Right lobe of liver (tissue), 6 donors: ENCODE results near the gene ADA. TPM values are rescaled to one million over a fixed set of nuclear protein-coding genes. Genes with fewer than 3 reads are reported as not detected.

Source experiments
- ATAC-seq, 4 donors: fragments of 200-7000 bp; cut with Tn5 transposase; one replicate each; pipeline ENCODE4 v1.9.1; 2020; ENCODE audit warnings: mild to moderate bottlenecking in 4 of 4, moderate library complexity in 4 of 4
- DNase-seq, 3 donors: peaks; one replicate each; pipeline ENCODE4 v3.0.0-alpha.2; 2020
- H3K27ac ChIP-seq, 3 donors: fragments of 200-600 bp; one replicate each; pipeline ENCODE4 v1.8.0; 2022
- H3K27me3 ChIP-seq, 2 donors: fragments of 200-600 bp; one replicate each; pipeline ENCODE4 v1.8.0; 2022
- H3K36me3 ChIP-seq, 4 donors: fragments of 200-600 bp; sonication (generic) in 1 of 4; one replicate each; pipeline versions ENCODE4 v1.5.1 to v1.8.0; 2017 to 2022; ENCODE audit warnings: control low read depth in 1 of 4
- H3K4me1 ChIP-seq, 4 donors: fragments of 200-600 bp; sonication (generic) in 1 of 4; one replicate each; pipeline versions ENCODE4 v1.5.1 to v1.8.0; 2017 to 2022; ENCODE audit warnings: control low read depth in 1 of 4
- H3K4me3 ChIP-seq, 3 donors: fragments of 200-600 bp; one replicate each; pipeline ENCODE4 v1.8.0; 2022
- H3K9me3 ChIP-seq, 4 donors: fragments of 200-600 bp; sonication (generic) in 1 of 4; one replicate each; pipeline versions ENCODE4 v1.5.1 to v1.8.0; 2017 to 2022; ENCODE audit warnings: control low read depth in 1 of 4
- POLR2A ChIP-seq: fragments of 450-650 bp; IDR thresholded peaks from one replicate; pipeline ENCODE4 v1.6.1; 2017; ENCODE audit warnings: antibody characterized with exemption, mild to moderate bottlenecking
- WGBS: methylation state at CpG from one replicate; pipeline ENCODE4 v1.1.6; 2018; ENCODE audit warnings: low coverage, low lambda C conversion rate; ENCODE audit not compliant: insufficient coverage; ENCODE audit errors: missing lambda C conversion rate; 5-methylcytosine and 5-hydroxymethylcytosine counted together
- intact Hi-C, 2 donors: fragments of 100-400 bp; cut with DNase I; formaldehyde crosslinking; loops; one replicate each; pipeline versions ENCODE4 v1.11.2 to v1.14.1; 2022
- total RNA-seq, 6 experiments: library from RNA; depleted of rRNA in 2 of 6; stranded (reverse); fragments of >200 nt in 2 of 6; fragmentation: NEBNext Ultra II Directional in 3 of 6; extraction: Animal tissue kit (Norgen Biotek cat#: 25700) in 3 of 6; gene quantifications; one replicate each; pipeline versions ENCODE4 v1.1.0 to v1.2.4, GENCODE V29; 2016 to 2023
- TF ChIP-seq, protein P1 (sequence below), 4 donors: fragments of 200-600 bp in 3 of 4; fragments of 450-650 bp in 1 of 4; IDR thresholded peaks; one replicate each; pipeline versions ENCODE4 v1.5.1 to v1.8.0; 2016 to 2022; ENCODE audit warnings: antibody characterized with exemption in 4 of 4, mild to moderate bottlenecking in 2 of 4
- donor health status: DM: no; HTN: yes; CAD: no.
- donor health status: DM: no; HTN: no; CAD: no.
- donor health status: DM: no; HTN: no; CAD: no.
- donor health status: DM: no; HTN: yes; CAD: no.
- donor health status: DM: no; HTN: yes; CAD: no.

The ADA gene
- total RNA-seq, 6 experiments from 2014 or later = 2.2 to 8.6 (median 3.7) TPM

DNA sequence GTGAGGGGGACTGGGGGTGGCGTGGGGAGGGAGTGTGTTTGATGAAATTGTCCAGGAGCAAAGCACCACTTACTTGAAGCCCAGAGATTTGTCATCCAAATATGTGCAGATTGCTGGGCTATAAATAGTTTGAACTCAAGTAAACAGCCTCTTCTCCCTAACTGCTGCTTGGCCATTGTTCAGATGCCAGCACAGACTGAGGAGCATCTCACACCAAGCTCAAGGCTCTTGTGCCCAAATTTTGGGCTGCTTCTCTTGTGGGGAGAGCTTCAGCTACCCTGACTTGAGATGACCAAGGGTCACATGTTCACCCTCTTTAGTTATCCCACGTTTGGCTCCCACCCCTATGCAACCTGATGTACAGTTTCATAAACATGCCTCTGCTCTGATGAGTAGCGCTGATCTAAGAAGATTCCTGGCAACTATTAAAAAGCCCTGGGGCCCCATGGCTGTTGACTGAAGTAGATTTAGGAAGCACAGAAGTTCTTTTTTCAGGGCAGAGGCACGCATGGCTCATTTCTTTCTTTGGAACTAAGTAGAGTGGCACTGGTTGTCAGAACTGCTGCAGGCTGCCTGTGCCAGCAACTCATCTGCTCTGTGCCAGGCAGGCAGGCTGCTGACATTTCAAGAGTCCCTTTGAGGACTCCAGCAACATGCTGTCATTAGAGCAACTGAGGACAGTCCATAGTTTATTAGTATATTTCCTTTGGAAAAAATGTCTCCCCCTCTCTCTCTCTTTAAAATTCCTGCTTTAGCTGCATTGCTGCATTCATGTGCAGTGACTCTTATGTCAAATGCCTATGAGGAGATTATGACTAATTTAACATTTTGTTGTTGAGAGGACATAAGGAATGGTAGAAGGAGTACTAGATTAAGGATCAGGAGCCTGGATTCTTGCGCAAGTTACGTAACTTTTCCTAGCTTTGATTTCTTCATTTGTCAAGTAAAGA, 78.7 kb downstream of the ADA start:
- no peak for TF ChIP-seq POLR2A
- TF ChIP-seq, protein P1, sequence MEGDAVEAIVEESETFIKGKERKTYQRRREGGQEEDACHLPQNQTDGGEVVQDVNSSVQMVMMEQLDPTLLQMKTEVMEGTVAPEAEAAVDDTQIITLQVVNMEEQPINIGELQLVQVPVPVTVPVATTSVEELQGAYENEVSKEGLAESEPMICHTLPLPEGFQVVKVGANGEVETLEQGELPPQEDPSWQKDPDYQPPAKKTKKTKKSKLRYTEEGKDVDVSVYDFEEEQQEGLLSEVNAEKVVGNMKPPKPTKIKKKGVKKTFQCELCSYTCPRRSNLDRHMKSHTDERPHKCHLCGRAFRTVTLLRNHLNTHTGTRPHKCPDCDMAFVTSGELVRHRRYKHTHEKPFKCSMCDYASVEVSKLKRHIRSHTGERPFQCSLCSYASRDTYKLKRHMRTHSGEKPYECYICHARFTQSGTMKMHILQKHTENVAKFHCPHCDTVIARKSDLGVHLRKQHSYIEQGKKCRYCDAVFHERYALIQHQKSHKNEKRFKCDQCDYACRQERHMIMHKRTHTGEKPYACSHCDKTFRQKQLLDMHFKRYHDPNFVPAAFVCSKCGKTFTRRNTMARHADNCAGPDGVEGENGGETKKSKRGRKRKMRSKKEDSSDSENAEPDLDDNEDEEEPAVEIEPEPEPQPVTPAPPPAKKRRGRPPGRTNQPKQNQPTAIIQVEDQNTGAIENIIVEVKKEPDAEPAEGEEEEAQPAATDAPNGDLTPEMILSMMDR (IDR thresholded peaks at IDR 0.05) = no peak
- intact Hi-C loops = no loop called here
- H3K27ac ChIP-seq = peak overlapping the region in 1 of 3 donors; percentile 36
- no peaks in the 10 kb centered on the region for H3K27me3 ChIP-seq
- H3K4me3 ChIP-seq = no peak overlapping the region
- ATAC-seq (peak; percentile 30 to 56 (median 35)), DNase-seq (no peak)
- no peaks in the 10 kb centered on the region for H3K9me3 ChIP-seq
- H3K36me3 ChIP-seq = no peaks in the 10 kb centered on the region
- WGBS = 68% methylated on average over 6 of the region's 6 CpGs
- peaks cover 0 to 7% (median 0%) of the 10 kb centered on the region in 4 donors for H3K4me1 ChIP-seq

DNA sequence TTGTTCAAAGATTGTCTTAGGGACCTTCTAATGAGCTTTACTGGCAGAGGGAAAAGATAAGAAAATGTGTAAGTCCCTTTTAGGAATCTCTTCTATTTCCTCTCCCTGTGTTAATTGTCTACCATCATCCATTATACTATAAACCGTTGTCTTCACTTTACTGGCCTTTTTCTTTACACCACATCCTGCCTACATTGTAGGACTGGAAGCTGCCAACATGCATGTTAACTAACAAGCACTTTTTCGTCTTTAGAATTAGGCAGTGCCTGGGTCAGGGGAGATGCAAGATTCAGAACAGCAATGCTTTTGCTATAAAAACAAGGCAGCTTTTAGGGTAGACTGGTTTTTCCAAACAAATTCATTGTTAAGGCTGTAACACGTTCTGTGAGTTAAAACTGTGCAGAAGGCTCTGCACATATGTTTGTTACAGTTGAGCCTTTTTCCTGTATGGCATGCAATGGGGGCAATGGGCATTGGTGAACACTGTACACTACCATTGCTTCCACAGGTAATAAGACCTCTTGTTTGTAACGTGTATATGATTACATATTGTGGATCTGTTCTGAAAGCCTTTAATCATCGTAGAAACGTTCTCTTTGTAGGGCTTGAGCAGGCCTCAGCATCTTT, 80.0 kb downstream of the ADA start:
- Histone ChIP-seq H3K9me3 (no peaks in the 10 kb centered on the region), H3K27ac (no peak overlapping the region), H3K4me3 (no peak overlapping the region), H3K27me3 (no peaks in the 10 kb centered on the region), H3K4me1 (peaks cover 0 to 7% (median 0%) of the 10 kb centered on the region in 4 donors), H3K36me3 (no peaks in the 10 kb centered on the region)
- WGBS = 74% methylated on average over 6 of the region's 6 CpGs
- intact Hi-C loops = no loop called here
- DNase-seq (no peak), ATAC-seq (no peak)
- TF ChIP-seq, protein P1 (IDR thresholded peaks at IDR 0.05) = no peak
- no peak for TF ChIP-seq POLR2A

DNA sequence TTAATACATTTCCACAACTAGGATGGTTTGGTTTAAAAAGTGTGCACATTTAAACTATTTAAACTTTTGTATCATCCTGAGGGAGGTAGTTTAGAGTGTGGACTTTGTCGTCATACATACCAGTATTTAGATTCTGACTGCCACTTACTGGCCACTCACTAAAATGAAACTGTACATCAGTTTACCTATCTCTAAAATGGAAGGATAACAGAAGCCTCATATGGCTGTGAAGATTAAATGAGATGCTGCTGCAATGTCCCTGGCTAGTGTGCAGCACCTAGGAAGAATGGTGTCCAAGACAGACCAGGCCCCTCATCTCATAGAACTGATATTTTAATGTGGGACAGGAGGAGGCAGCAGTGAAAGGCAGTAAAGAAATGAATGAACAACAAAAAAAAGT, 81.1 kb downstream of the ADA start:
- H3K36me3 ChIP-seq = no peaks in the 10 kb centered on the region
- ATAC-seq (no peak), DNase-seq (no peak)
- WGBS = 92% methylated on average over 1 of the region's 1 CpG
- H3K4me1 ChIP-seq = peaks cover 0 to 7% (median 0%) of the 10 kb centered on the region in 4 donors
- no peak overlapping the region for H3K4me3 ChIP-seq
- H3K9me3 ChIP-seq = no peaks in the 10 kb centered on the region
- TF ChIP-seq, protein P1 (IDR thresholded peaks at IDR 0.05) = no peak
- TF ChIP-seq POLR2A = no peak
- no peaks in the 10 kb centered on the region for H3K27me3 ChIP-seq
- intact Hi-C loops = no loop called here
- no peak overlapping the region for H3K27ac ChIP-seq

Other genes starting within 250 kb of the ADA start
- gene TTPAL, start 175.8 kb downstream of the ADA start, total RNA-seq = 100 to 1,000 TPM in 1 of 6 experiments, 10 to 100 TPM in 5; 18.0 to 102 (median 28.7) TPM
- 10 to 100 TPM; 42.2 to 77.5 (median 58.5) TPM for gene SERINC3, start 129.6 kb downstream of the ADA start, total RNA-seq
- gene PKIG, start 69.1 kb downstream of the ADA start, total RNA-seq = 10 to 100 TPM; 11.7 to 31.7 (median 21.8) TPM
- gene CCN5, start 63.7 kb upstream of the ADA start, total RNA-seq = 1 to 10 TPM in 5 of 6 experiments, under 1 TPM in 1; 0.92 to 6.1 (median 1.5) TPM
- under 1 TPM in 4 of 6 experiments, not detected in 2; 0.07 to 0.43 (median 0.19) TPM for gene KCNK15, start 94.2 kb upstream of the ADA start, total RNA-seq
- not detected for gene RIMS4, start 158.8 kb upstream of the ADA start, total RNA-seq
- 10 to 100 TPM; 48.7 to 71.1 (median 54.5) TPM for gene YWHAB, start 234.0 kb upstream of the ADA start, total RNA-seq